Activated naive CD4-positive, alpha-beta T cell treated with anti-CD3 and anti-CD28 coated beads, Interleukin-2, amount 50 U/mL, for 72 hours (primary cell): ENCODE measurements around the gene TDRKH. TPM values are rescaled to one million over a fixed set of nuclear protein-coding genes. Genes with fewer than 3 reads are reported as not detected.
"Not testable (repeated sequence)": the region's sequence is repeated elsewhere in the genome, so short reads cannot be mapped to it uniquely, and the experiment has no call there.

ENCODE experiments used
- ATAC-seq, 2 donors: fragments of 150-1000 bp; cut with Tn5 transposase; 2 replicates each; pipeline ENCODE4 v1.10.0; 2021; ENCODE audit warnings: mild to moderate bottlenecking in 2 of 2, moderate library complexity in 2 of 2
- DNase-seq, 2 donors: peaks; one replicate each; pipeline ENCODE4 v3.0.0; 2021 to 2022; ENCODE audit warnings: low spot score in 2 of 2
- H3K27ac Mint-ChIP-seq, 2 donors: one replicate each; pipeline ENCODE4 v1.8.0; 2022; ENCODE audit warnings: mild to moderate bottlenecking in 2 of 2, mixed read lengths in 2 of 2
- H3K36me3 Mint-ChIP-seq, 2 donors: one replicate each; pipeline ENCODE4 v1.8.0; 2022; ENCODE audit warnings: mixed read lengths in 2 of 2
- H3K9me3 Mint-ChIP-seq, 2 donors: one replicate each; pipeline ENCODE4 v1.8.0; 2022; ENCODE audit warnings: mixed read lengths in 2 of 2
- total RNA-seq, 2 donors: library from RNA; stranded (reverse); gene quantifications; one replicate each; pipeline ENCODE4 v1.2.3, GENCODE V29; 2022

The TDRKH gene
- total RNA-seq, 2 donors from 2014 or later: 25.1 to 30.7 TPM

- ATAC-seq: no peak
- Mint-ChIP-seq H3K9me3 (no peaks in the 10 kb centered on the region), H3K36me3 (peaks cover 6 to 7% of the 10 kb centered on the region in 2 donors), H3K27ac (no peak overlapping the region)
- no peak for DNase-seq
Observed at GRCh38 chr1:151787689-151788088, 2.6 kb downstream of the TDRKH start.

DNA sequence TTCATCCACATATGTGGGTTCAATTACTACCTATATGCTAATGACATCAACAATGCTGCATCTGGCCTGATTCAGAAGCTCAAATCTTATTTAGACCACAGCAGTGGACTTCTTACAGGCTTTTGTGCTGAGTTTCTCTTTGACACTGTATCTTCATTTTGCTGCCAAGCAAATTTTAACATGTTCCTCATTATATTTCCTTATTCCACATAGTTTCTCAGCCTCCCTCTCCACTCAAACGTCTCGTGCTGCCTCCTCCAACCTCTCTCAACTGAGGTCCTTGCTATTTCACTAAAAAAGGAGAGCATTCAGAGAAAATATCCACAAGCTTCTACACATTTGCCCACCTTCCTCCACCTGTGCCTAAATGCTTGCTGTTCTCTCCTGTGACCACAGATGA lies 6.5 kb downstream of the TDRKH start:
- ATAC-seq: no peak
- Mint-ChIP-seq H3K9me3 (no peaks in the 10 kb centered on the region), H3K36me3 (peaks cover 5% of the 10 kb centered on the region in 2 donors), H3K27ac (no peak overlapping the region)
- DNase-seq: no peak

DNA sequence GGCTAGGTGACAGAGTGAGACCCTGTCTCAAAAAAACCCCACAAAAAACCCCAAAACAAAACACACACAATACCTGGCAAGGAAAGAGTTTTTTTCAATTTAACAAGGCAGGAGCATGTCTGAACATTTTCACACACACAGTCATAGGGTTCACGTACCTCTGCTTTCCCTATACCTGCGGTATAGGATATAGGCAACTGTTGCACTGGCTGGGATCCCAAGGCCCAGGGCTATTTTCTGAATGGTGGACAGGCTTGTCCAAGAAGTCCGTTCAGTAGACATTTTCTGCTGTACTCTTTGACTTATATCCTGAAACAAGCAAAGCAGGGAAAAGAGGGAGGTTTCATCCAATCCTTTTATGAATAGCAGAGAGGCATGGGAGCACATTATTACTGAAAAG lies 7.6 kb downstream of the TDRKH start:
- Mint-ChIP-seq H3K9me3 (no peaks in the 10 kb centered on the region), H3K36me3 (peaks cover 9 to 10% of the 10 kb centered on the region in 2 donors), H3K27ac (no peak overlapping the region)
- DNase-seq: no peak
- ATAC-seq: no peak

- not testable (repeated sequence) for H3K27ac Mint-ChIP-seq, DNase-seq, ATAC-seq, H3K36me3 Mint-ChIP-seq, H3K9me3 Mint-ChIP-seq
Observed at GRCh38 chr1:151782026-151782425, 8.3 kb downstream of the TDRKH start.

GRCh38 chr1:151780736-151781135 lies 9.6 kb downstream of the TDRKH start:
- ATAC-seq, H3K27ac Mint-ChIP-seq, H3K9me3 Mint-ChIP-seq, H3K36me3 Mint-ChIP-seq, DNase-seq: not testable (repeated sequence)

DNA sequence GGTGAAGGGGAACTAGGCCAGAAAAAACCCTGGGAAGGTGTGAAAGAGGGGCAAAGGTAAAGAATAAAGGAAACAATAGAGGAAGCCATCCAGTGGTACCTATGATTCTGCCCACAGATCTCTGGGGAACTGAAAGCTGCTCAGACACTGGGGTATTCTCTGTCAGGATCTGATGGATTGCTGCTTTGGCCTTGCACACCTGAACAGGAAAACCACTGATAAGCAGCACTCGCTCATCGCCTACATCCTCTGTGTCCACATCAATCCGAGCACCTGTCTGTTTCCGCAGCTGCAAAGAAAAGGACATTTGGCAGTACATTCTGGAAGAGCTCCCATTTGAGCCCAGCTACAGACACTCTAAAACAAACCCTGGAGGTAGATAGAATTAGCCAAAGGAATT lies 10.4 kb downstream of the TDRKH start:
- DNase-seq (no peak), ATAC-seq (no peak)
- H3K27ac Mint-ChIP-seq: no peak overlapping the region
- H3K9me3 Mint-ChIP-seq: no peaks in the 10 kb centered on the region
- H3K36me3 Mint-ChIP-seq: peaks cover 9 to 10% of the 10 kb centered on the region in 2 donors

DNA sequence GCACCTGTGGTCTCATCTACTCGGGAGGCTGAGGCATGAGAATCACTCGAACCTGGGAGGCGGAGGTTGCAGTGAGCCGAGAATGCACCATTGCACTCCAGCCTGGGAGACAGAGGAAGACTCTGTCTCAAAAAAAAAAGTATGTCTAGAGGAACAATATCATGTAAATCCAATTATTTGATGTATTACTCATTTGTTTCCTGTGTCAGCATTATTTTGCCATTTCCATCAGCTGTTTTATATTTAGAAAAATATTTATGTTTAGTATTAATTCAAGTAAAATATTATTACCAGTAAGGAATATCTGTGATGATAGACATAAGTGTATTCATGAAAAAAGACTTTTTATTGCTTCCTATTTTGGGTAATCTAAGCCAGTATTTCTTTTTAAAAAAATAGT lies 13.0 kb downstream of the TDRKH start:
- DNase-seq: no peak
- no peak for ATAC-seq
- H3K9me3 Mint-ChIP-seq: no peaks in the 10 kb centered on the region
- no peak overlapping the region for H3K27ac Mint-ChIP-seq
- peaks cover 9 to 10% of the 10 kb centered on the region in 2 donors for H3K36me3 Mint-ChIP-seq

DNA sequence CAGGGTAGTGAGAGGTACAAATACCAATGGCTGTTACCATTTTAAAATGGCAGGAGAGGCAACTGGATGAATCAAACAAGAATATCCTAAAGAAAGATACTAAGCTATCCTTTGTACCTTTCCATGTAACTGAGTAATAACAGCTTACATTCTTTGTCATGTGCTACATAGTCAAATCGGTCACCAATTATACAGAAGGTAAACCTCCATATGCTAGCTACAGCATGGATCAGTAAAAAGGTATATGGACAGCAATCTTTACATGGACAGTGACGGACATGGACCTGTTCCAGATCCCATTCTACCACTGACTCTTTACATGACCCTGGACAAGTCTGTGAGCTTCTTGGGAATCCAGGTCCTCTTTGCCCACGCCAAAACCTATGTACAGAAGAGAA lies 13.6 kb downstream of the TDRKH start:
- H3K27ac Mint-ChIP-seq: no peak overlapping the region
- no peaks in the 10 kb centered on the region for H3K9me3 Mint-ChIP-seq
- ATAC-seq (no peak), DNase-seq (no peak)
- H3K36me3 Mint-ChIP-seq: peaks cover 9 to 10% of the 10 kb centered on the region in 2 donors

- DNase-seq (no peak), ATAC-seq (no peak)
- H3K27ac Mint-ChIP-seq: no peak overlapping the region
- peaks cover 9 to 10% of the 10 kb centered on the region in 2 donors for H3K36me3 Mint-ChIP-seq
- no peaks in the 10 kb centered on the region for H3K9me3 Mint-ChIP-seq
Observed at GRCh38 chr1:151775894-151776664, 14.2 kb downstream of the TDRKH start.

DNA sequence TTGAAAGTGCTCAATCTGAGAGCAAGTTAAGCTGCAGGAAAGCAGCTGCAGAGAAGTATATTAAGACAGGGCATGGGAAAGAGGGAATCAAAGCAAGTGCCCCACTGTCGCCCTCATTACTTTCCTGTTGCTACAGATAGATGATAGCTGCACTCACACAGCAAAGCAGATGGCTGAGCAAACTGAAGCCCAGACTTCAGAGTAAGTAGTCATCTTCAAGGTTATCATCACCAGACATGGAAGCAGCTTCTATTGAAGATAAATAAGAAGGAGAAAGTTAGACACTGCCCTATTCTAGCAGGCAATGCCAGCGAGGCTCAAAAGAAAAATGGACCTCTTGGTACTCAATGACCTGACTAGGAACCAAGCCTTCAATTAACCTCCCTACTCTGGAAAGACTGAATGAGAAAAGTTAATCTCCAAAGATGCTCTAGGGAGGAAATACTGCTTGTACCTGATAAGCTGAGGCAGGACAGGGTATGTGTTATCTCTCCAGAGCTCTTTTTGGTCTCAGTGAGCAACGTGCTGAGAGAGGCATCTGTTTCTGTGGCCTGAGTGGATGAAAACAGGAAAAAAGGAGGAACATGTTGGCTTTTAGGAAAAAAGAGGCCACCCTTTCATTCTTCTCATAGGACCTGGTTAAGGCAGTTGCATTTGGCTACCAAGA lies 15.9 kb downstream of the TDRKH start:
- peaks cover 9 to 10% of the 10 kb centered on the region in 2 donors for H3K36me3 Mint-ChIP-seq
- H3K9me3 Mint-ChIP-seq: no peaks in the 10 kb centered on the region
- H3K27ac Mint-ChIP-seq: no peak overlapping the region
- ATAC-seq: no peak
- no peak for DNase-seq

DNA sequence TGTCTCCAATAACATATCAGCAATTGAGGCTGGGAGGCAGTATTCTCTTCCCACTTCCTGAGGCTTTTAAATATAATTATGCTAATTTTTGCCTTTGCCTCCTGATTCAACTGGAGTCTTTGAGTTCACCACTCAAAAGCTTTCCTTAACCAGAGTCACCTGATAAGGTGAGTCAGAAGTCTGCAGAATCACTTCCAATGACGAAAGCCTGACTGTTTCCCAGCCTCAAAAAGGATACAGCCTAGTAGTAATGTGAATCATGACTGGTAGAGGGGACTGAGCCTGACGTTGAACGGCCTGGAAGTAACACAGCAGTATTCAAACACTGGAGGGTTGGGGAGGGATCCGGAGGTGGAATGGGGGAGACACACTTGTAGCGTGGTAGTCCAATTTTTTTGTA lies 16.6 kb downstream of the TDRKH start:
- H3K9me3 Mint-ChIP-seq: no peaks in the 10 kb centered on the region
- DNase-seq (no peak), ATAC-seq (peak; percentile 40 to 89)
- H3K27ac Mint-ChIP-seq: no peak overlapping the region
- H3K36me3 Mint-ChIP-seq: peaks cover 3 to 4% of the 10 kb centered on the region in 2 donors

- H3K36me3 Mint-ChIP-seq, ATAC-seq, DNase-seq, H3K9me3 Mint-ChIP-seq, H3K27ac Mint-ChIP-seq: not testable (repeated sequence)
Observed at GRCh38 chr1:151769270-151769669, 21.0 kb downstream of the TDRKH start.

DNA sequence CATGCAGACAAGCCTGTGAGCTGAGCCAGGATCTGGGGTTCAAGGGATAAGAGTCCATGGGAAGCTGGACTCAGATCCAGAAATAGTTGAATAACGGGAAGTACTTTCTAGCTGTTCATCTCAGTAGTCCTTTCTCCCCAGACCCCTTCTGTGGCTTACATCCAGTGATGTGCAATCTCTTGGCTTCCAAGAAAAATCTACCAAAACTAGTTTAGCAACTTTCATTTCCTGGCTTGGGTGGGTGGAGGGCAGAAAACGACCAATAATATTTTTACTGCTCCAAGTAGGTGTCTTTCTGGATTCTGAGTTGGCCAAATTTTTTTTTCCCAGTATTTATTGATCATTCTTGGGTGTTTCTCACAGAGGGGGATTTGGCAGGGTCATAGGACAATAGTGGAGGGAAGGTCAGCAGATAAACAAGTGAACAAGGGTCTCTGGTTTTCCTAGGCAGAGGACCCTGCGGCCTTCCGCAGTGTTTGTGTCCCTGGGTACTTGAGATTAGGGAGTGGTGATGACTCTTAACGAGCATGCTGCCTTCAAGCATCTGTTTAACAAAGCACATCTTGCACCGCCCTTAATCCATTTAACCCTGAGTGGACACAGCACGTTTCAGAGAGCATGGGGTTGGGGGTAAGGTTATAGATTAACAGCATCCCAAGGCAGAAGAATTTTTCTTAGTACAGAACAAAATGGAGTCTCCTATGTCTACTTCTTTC lies 21.8 kb downstream of the TDRKH start:
- not testable (repeated sequence) for DNase-seq, H3K27ac Mint-ChIP-seq, H3K9me3 Mint-ChIP-seq, ATAC-seq, H3K36me3 Mint-ChIP-seq

DNA sequence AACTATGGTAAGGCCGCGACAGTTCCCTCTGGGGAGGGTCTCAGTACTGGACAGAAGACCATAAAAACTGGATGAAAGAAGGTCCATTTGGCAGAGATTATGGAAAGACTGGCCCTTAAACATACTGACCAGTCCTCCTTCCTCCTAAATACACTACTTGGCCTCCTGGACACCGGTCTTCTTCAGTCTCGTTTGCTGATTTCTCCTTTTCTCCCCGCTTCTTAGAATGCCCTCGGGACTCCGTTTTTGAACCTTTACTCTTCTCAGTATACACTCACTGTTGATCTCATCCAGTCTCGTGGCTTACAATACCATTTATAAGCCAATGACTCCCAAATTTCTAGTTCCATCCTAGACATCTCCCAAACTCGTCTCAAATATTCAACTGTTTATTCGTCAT lies 26.3 kb downstream of the TDRKH start:
- H3K27ac Mint-ChIP-seq: peak overlapping the region; percentile 97 to 99
- DNase-seq (no peak), ATAC-seq (no peak)
- H3K9me3 Mint-ChIP-seq: no peaks in the 10 kb centered on the region
- peaks cover 28 to 31% of the 10 kb centered on the region in 2 donors for H3K36me3 Mint-ChIP-seq

- Mint-ChIP-seq H3K27ac (peak within 1 kb of the TSS; percentile 97 to 99), H3K36me3 (peaks cover 28 to 31% of the 10 kb centered on the region in 2 donors), H3K9me3 (no peaks in the 10 kb centered on the region)
- DNase-seq (peak; percentile 82 to 91), ATAC-seq (peak; percentile 93 to 99)
Observed at GRCh38 chr1:151762941-151763921, 27.1 kb downstream of the TDRKH start, which contains the start of gene MRPL9. Gene MRPL9 (minus strand): TSS chr1:151763496. CDS start chr1:151763479, 17 bp downstream.
